ENCODE results near the gene DHRS12.

GRCh38 chr13:51771418-51772104 is 32.4 kb downstream of the DHRS12 start:
- TF ChIP-seq CTCF (conservative IDR thresholded peaks at IDR 0.05) (no peak), EZH2 (IDR thresholded peaks at IDR 0.05; ENCODE audit: low read depth) (no peak)

All from PC-9 (cell line).